Natural killer cell (primary cell): Measurements from ENCODE around the gene HDAC4. TPM values are rescaled to one million over a fixed set of nuclear protein-coding genes. Genes with fewer than 3 reads are reported as not detected.

Source experiments
- ATAC-seq, 3 donors: fragments of 150-1000 bp in 2 of 3; fragments of 200-7000 bp in 1 of 3; cut with Tn5 transposase; 1 replicate in 1 of 3; 2 replicates in 2 of 3; pipeline ENCODE4 v1.10.0; 2021; ENCODE audit warnings: mild to moderate bottlenecking in 2 of 3, moderate library complexity in 2 of 3
- DNase-seq, 2 donors: peaks; one replicate each; pipeline versions ENCODE4 v3.0.0 to v3.0.0-alpha.2; 2013 to 2021; ENCODE audit warnings: mixed read lengths in 1 of 2
- H3K27ac ChIP-seq: one replicate; pipeline ENCODE4 v1.5.1; 2013; ENCODE audit warnings: mild to moderate bottlenecking, low read length
- H3K27me3 ChIP-seq: one replicate; pipeline ENCODE4 v1.6.1; 2013; ENCODE audit warnings: low read length; ENCODE audit not compliant: control insufficient read depth, insufficient read depth
- H3K36me3 ChIP-seq: one replicate; pipeline ENCODE4 v1.6.1; 2013; ENCODE audit warnings: low read length; ENCODE audit not compliant: control insufficient read depth, insufficient read depth
- H3K4me1 ChIP-seq: one replicate; pipeline ENCODE4 v1.6.1; 2013; ENCODE audit warnings: low read length; ENCODE audit not compliant: control insufficient read depth, insufficient read depth
- H3K4me3 ChIP-seq: one replicate; pipeline ENCODE4 v1.5.1; 2013; ENCODE audit warnings: low read length
- H3K9me3 ChIP-seq: one replicate; pipeline ENCODE4 v1.6.1; 2013; ENCODE audit warnings: low read length; ENCODE audit not compliant: control insufficient read depth, insufficient read depth
- H3K27ac Mint-ChIP-seq, 2 donors: one replicate each; pipeline ENCODE4 v1.8.0; 2022; ENCODE audit warnings: mild to moderate bottlenecking in 2 of 2, mixed read lengths in 2 of 2, moderate library complexity in 1 of 2
- H3K27me3 Mint-ChIP-seq, 2 donors: one replicate each; pipeline ENCODE4 v1.8.0; 2022; ENCODE audit warnings: low read depth in 2 of 2, mixed read lengths in 2 of 2
- H3K36me3 Mint-ChIP-seq: one replicate; pipeline ENCODE4 v1.8.0; 2022; ENCODE audit warnings: mixed read lengths
- H3K4me1 Mint-ChIP-seq, 2 donors: one replicate each; pipeline ENCODE4 v1.8.0; 2022; ENCODE audit warnings: mixed read lengths in 2 of 2
- H3K4me3 Mint-ChIP-seq: one replicate; pipeline ENCODE4 v1.8.0; 2022; ENCODE audit warnings: mild to moderate bottlenecking, moderate library complexity, mixed read lengths
- H3K9me3 Mint-ChIP-seq, 2 donors: one replicate each; pipeline ENCODE4 v1.8.0; 2022; ENCODE audit warnings: mixed read lengths in 2 of 2
- WGBS: methylation state at CpG from one replicate; pipeline ENCODE4 v1.1.7; 2013; ENCODE audit warnings: missing lambda C conversion rate; ENCODE audit not compliant: insufficient coverage; 5-methylcytosine and 5-hydroxymethylcytosine counted together
- intact Hi-C: fragments of 100-400 bp; cut with micrococcal nuclease; formaldehyde crosslinking; loops from one replicate; pipeline ENCODE4 v1.14.2; 2022
- total RNA-seq, 4 donors: library from RNA; stranded (reverse); fragments of 120-200 nt in 1 of 4; gene quantifications; one replicate each; pipeline versions ENCODE4 v1.2.3 to v1.2.4, GENCODE V29; 2013 to 2022
- TF ChIP-seq, protein P1 (sequence below): fragments of 200-600 bp; IDR thresholded peaks from one replicate; pipeline ENCODE4 v1.8.0; 2022; ENCODE audit warnings: antibody characterized with exemption

HDAC4 gene
- total RNA-seq, 3 donors from 2014 or later (not counting 1 experiment from before 2014, with no cell fraction given): 74.9 to 105 (median 100) TPM

GRCh38 chr2:239000089-239000488 lies 400.7 kb downstream of the HDAC4 start:
- ATAC-seq (no peak), DNase-seq (no peak)
- Histone ChIP-seq H3K9me3 (no peaks in the 10 kb centered on the region), H3K4me3 (no peak overlapping the region), H3K36me3 (no peaks in the 10 kb centered on the region), H3K27me3 (no peaks in the 10 kb centered on the region), H3K27ac (no peak overlapping the region), H3K4me1 (no peaks in the 10 kb centered on the region)
- intact Hi-C loops: no loop called here
- Mint-ChIP-seq H3K27me3 (peaks cover 12 to 14% of the 10 kb centered on the region in 2 donors), H3K36me3 (no peaks in the 10 kb centered on the region), H3K27ac (no peak overlapping the region), H3K4me1 (no peaks in the 10 kb centered on the region), H3K4me3 (no peak overlapping the region), H3K9me3 (no peaks in the 10 kb centered on the region)
- TF ChIP-seq, protein P1, sequence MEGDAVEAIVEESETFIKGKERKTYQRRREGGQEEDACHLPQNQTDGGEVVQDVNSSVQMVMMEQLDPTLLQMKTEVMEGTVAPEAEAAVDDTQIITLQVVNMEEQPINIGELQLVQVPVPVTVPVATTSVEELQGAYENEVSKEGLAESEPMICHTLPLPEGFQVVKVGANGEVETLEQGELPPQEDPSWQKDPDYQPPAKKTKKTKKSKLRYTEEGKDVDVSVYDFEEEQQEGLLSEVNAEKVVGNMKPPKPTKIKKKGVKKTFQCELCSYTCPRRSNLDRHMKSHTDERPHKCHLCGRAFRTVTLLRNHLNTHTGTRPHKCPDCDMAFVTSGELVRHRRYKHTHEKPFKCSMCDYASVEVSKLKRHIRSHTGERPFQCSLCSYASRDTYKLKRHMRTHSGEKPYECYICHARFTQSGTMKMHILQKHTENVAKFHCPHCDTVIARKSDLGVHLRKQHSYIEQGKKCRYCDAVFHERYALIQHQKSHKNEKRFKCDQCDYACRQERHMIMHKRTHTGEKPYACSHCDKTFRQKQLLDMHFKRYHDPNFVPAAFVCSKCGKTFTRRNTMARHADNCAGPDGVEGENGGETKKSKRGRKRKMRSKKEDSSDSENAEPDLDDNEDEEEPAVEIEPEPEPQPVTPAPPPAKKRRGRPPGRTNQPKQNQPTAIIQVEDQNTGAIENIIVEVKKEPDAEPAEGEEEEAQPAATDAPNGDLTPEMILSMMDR: no peak
- 95% methylated on average over 6 of the region's 6 CpGs for WGBS

- Histone ChIP-seq H3K27ac (no peak overlapping the region), H3K4me3 (no peak overlapping the region), H3K9me3 (no peaks in the 10 kb centered on the region), H3K4me1 (no peaks in the 10 kb centered on the region), H3K36me3 (no peaks in the 10 kb centered on the region), H3K27me3 (no peaks in the 10 kb centered on the region)
- Mint-ChIP-seq H3K9me3 (no peaks in the 10 kb centered on the region), H3K27me3 (peaks cover 12 to 14% of the 10 kb centered on the region in 2 donors), H3K4me3 (no peak overlapping the region), H3K36me3 (no peaks in the 10 kb centered on the region), H3K27ac (no peak overlapping the region), H3K4me1 (peaks cover under 1 to 3% of the 10 kb centered on the region in 2 donors)
- 84% methylated on average over 9 of the region's 10 CpGs for WGBS
- no peak for ATAC-seq
- DNase-seq: no peak
- TF ChIP-seq, protein P1: no peak
- intact Hi-C loops: no loop called here
These were observed 401.5 kb downstream of the HDAC4 start for GRCh38 chr2:238999291-238999741.

GRCh38 chr2:238998801-238999200 lies 402.0 kb downstream of the HDAC4 start:
- Mint-ChIP-seq H3K27me3 (peaks cover 11 to 14% of the 10 kb centered on the region in 2 donors), H3K27ac (no peak overlapping the region), H3K36me3 (no peaks in the 10 kb centered on the region), H3K9me3 (no peaks in the 10 kb centered on the region), H3K4me3 (no peak overlapping the region), H3K4me1 (peaks cover 6 to 8% of the 10 kb centered on the region in 2 donors)
- Histone ChIP-seq H3K4me3 (no peak overlapping the region), H3K4me1 (no peaks in the 10 kb centered on the region), H3K36me3 (no peaks in the 10 kb centered on the region), H3K27ac (no peak overlapping the region), H3K27me3 (no peaks in the 10 kb centered on the region), H3K9me3 (no peaks in the 10 kb centered on the region)
- WGBS: 89% methylated on average over 6 of the region's 6 CpGs
- ATAC-seq: no peak
- no peak for DNase-seq
- intact Hi-C loops: no loop called here
- TF ChIP-seq, protein P1: no peak
